Measurements from ENCODE around the gene AP5B1.
A peak's percentile ranks its signal among the peaks of the same experiment; 100 is the strongest.

AP5B1 gene

GRCh38 chr11:65780770-65781151 is at the start of gene AP5B1:
Gene AP5B1 (minus strand): TSS chr11:65780976. CDS start chr11:65780591, 385 bp downstream.
- no peak within 1 kb of the TSS for H3K27ac Mint-ChIP-seq
- H3K36me3 Mint-ChIP-seq (ENCODE audit: low read depth) = peaks cover 19% of the 10 kb centered on the region
- no peak for TF ChIP-seq CTCF (IDR thresholded peaks at IDR 0.05)
- peak; percentile 68 for DNase-seq
- H3K4me3 Mint-ChIP-seq = peak within 1 kb of the TSS; percentile 86
- peaks cover 47% of the 10 kb centered on the region for H3K27me3 Mint-ChIP-seq (ENCODE audit: low read depth, poor library complexity)
- no peaks in the 10 kb centered on the region for H3K9me3 Mint-ChIP-seq
- H3K4me1 Mint-ChIP-seq = peaks cover 20% of the 10 kb centered on the region

- Mint-ChIP-seq H3K36me3 (ENCODE audit: low read depth) (no peaks in the 10 kb centered on the region), H3K4me3 (no peak overlapping the region), H3K27me3 (ENCODE audit: low read depth, poor library complexity) (peaks cover 21% of the 10 kb centered on the region), H3K9me3 (no peaks in the 10 kb centered on the region), H3K4me1 (peaks cover 21% of the 10 kb centered on the region), H3K27ac (no peak overlapping the region)
- DNase-seq = no peak
- no peak for TF ChIP-seq CTCF (IDR thresholded peaks at IDR 0.05)
Observed at GRCh38 chr11:65829459-65829858, 48.7 kb upstream of the AP5B1 start.

- no peak for DNase-seq
- Mint-ChIP-seq H3K27ac (no peak overlapping the region), H3K9me3 (no peaks in the 10 kb centered on the region), H3K4me1 (peaks cover 21% of the 10 kb centered on the region), H3K36me3 (ENCODE audit: low read depth) (no peaks in the 10 kb centered on the region), H3K4me3 (no peak overlapping the region), H3K27me3 (ENCODE audit: low read depth, poor library complexity) (peaks cover 16% of the 10 kb centered on the region)
- TF ChIP-seq CTCF (IDR thresholded peaks at IDR 0.05) = no peak
Observed at GRCh38 chr11:65826984-65827735, 46.4 kb upstream of the AP5B1 start.

GRCh38 chr11:65822776-65823528 is 42.2 kb upstream of the AP5B1 start:
- H3K36me3 Mint-ChIP-seq (ENCODE audit: low read depth) = no peaks in the 10 kb centered on the region
- H3K9me3 Mint-ChIP-seq = no peaks in the 10 kb centered on the region
- peaks cover 18% of the 10 kb centered on the region for H3K4me1 Mint-ChIP-seq
- no peak overlapping the region for H3K27ac Mint-ChIP-seq
- no peak for TF ChIP-seq CTCF (IDR thresholded peaks at IDR 0.05)
- H3K4me3 Mint-ChIP-seq = no peak overlapping the region
- DNase-seq = no peak
- peaks cover 9% of the 10 kb centered on the region for H3K27me3 Mint-ChIP-seq (ENCODE audit: low read depth, poor library complexity)

GRCh38 chr11:65821107-65821506 is 40.3 kb upstream of the AP5B1 start:
- Mint-ChIP-seq H3K27me3 (ENCODE audit: low read depth, poor library complexity) (peaks cover 25% of the 10 kb centered on the region), H3K9me3 (no peaks in the 10 kb centered on the region), H3K36me3 (ENCODE audit: low read depth) (peaks cover 6% of the 10 kb centered on the region), H3K4me1 (peaks cover 34% of the 10 kb centered on the region), H3K4me3 (no peak overlapping the region), H3K27ac (peak overlapping the region; percentile 54)
- TF ChIP-seq CTCF (IDR thresholded peaks at IDR 0.05) = no peak
- DNase-seq = no peak

Data from nephron progenitor cell (in vitro differentiated cells).